Tibial nerve (tissue), 4 donors: ENCODE results near the gene AUTS2.

Experiments used
- CTCF ChIP-seq, 5 experiments: fragments of 200-600 bp in 3 of 5; fragments of 450-650 bp in 2 of 5; sonication (generic) in 3 of 5; IDR thresholded peaks; one replicate each; pipeline ENCODE4 v1.5.1; 2016 to 2019; ENCODE audit warnings: antibody characterized with exemption in 5 of 5, mild to moderate bottlenecking in 3 of 5, moderate library complexity in 2 of 5
- EP300 ChIP-seq, 2 donors: sonication (generic); formaldehyde crosslinking; IDR thresholded peaks; one replicate each; pipeline ENCODE4 v1.6.1; 2017; ENCODE audit warnings: antibody characterized with exemption in 2 of 2, mild to moderate bottlenecking in 1 of 2
- POLR2A ChIP-seq, 2 donors: fragments of 450-650 bp; IDR thresholded peaks; one replicate each; pipeline ENCODE4 v1.6.1; 2017; ENCODE audit warnings: antibody characterized with exemption in 2 of 2, mild to moderate bottlenecking in 2 of 2, moderate library complexity in 2 of 2

GRCh38 chr7:70190281-70190680 is 592.0 kb downstream of the AUTS2 start:
- TF ChIP-seq CTCF (IDR thresholded peaks at IDR 0.05) (no peak), POLR2A (IDR thresholded peaks at IDR 0.05) (no peak), EP300 (IDR thresholded peaks at IDR 0.05) (no peak)
